Stimulated activated CD8-positive, alpha-beta memory T cell treated with anti-CD3 and anti-CD28 coated beads, Interleukin-12 subunit alpha, Interleukin-12 subunit beta, amount 100 ng/mL, for 24 hours (primary cell): Measurements from ENCODE around the gene COBL.

Experiments used
- DNase-seq: peaks from one replicate; pipeline ENCODE4 v3.0.0-alpha.2; 2020; ENCODE audit errors: extremely low read depth

COBL gene

DNA sequence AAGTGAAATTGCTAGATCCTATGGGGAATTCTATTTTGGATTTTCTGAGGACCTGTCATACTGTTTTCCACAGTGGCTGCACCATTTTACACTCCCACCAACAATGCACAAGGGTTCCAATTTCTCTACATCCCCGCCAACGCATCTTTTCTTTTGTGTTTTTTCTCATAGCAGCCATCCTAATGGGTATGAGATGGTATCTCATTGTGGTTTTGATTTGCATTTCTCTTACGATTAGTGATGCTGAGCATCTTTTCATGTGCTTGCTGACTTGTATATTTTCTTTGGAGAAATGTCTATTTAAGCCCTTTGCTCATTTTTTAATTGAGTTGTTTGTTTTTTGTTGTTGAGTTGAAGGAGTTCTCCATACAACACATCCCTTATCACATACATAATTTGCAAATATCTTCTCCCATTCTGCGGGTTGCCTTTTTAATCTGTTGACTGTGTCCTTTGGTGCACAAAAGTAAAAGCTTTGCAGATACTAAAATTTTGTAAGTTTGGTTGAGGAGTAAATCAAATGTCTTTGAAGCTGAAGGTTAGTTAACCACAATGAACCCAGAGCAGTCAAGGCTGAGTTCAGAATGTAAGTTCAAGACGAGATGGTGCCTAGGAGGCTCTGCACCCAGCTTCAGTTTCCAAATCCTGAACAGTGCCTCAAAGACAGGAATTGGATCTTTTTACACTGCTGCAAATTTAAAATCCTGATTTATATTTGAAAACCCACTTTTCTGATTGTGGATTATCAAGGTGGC, 195.4 kb downstream of the COBL start:
- DNase-seq = no peak

GRCh38 chr7:51118628-51119027, 198.0 kb downstream of the COBL start:
- no peak for DNase-seq

GRCh38 chr7:51114501-51114900, 202.1 kb downstream of the COBL start:
- no peak for DNase-seq

- no peak for DNase-seq
Measured at GRCh38 chr7:51113962-51114361, 202.6 kb downstream of the COBL start.

DNA sequence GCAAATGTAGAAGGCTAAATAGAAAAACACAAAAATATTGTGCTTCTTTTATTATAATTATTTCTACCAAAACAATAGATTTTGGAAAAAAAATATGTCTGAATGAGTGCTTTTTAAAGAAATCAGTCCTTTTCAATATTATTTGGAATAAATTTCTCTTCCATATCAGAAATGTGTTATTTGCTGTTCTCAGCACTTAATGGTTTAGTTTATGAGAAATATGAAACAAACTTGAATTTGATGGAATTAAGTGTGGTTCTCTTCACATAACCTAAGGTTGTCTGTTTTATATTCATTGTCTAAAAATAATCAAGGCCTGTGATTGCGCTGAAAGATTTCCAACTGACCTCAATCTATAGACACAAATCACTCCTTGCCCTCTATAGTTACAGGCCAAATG, 203.0 kb downstream of the COBL start:
- no peak for DNase-seq

GRCh38 chr7:51111241-51111940, 205.2 kb downstream of the COBL start:
- DNase-seq = no peak

- DNase-seq = no peak
Measured at GRCh38 chr7:51108134-51108533, 208.5 kb downstream of the COBL start.

GRCh38 chr7:51104278-51104677, 212.3 kb downstream of the COBL start:
- no peak for DNase-seq

- DNase-seq = no peak
Measured at GRCh38 chr7:51103718-51104117, 212.9 kb downstream of the COBL start.

- no peak for DNase-seq
Measured at GRCh38 chr7:51102828-51103227, 213.8 kb downstream of the COBL start.

DNA sequence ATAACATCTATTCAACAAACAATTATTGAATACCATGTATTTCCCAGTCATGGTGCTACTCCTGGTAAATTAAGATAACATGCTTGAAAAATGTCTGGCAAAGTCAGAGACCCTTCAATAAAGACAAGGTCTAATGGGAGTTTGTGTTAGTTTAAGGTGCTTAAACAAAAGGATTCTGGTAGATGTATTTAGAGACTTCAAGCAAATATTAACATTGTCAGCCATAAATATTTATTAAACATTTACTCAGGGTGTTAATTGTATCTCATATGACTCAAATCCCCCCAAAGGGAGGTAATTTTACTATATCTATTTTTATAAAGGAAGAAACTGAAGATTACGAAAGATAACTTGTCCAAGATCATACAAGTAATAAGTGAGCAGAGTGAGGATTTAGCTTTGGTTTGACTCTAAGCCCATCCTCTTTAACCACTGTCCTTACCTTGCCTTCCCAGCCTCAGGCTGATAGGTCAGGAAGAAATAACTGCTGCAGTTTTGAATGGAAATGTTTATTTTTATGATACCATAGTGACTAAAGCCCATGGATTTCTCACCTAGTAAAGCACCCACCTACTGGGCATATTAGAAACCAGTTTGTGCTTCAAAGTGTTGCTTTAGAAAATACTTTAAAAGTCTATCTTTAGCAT, 215.4 kb downstream of the COBL start:
- DNase-seq = no peak

DNA sequence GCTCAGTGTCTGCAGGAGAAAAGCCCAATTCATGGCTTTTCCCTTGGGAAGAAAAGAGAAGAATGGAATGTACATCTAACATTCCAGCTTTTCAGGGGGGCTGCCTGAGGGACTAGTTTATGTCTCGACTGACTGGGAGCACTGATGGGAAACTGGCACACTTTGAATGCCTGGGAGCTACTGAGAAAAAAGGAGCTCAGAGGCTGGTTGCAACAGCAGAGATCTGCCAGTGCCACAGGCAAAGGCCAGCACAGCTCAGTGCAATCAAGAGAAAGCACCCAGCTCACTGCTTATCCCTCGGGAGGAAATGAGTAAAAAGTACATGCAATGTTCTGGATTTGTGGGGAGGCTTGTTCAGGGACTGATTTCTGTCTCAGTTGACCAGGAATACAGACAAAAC, 226.2 kb downstream of the COBL start:
- DNase-seq = no peak

- no peak for DNase-seq
Measured at GRCh38 chr7:51085034-51085692, 231.4 kb downstream of the COBL start.

DNA sequence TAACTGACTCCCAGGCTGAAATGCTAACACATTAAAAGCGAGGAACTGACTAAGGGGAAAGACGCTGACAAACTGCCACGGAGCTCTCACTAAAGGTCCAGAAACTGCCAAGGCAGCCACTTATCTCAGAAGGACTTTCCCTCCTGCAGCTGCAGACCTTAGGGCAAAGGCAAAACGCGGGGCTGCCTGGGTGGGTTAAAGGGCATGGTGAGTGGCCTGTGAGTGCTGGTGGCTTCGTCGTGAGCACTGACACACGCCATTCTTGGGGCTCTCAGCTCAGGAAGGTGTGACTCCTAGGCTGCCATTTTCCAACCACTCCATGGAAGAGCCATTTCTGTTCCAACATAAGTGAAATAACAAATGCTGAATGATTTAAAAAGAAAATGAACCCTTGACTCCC, 232.5 kb downstream of the COBL start:
- DNase-seq = no peak

- DNase-seq = no peak
Measured at GRCh38 chr7:51082940-51083533, 233.6 kb downstream of the COBL start.

- DNase-seq = no peak
Measured at GRCh38 chr7:51082096-51082840, 234.3 kb downstream of the COBL start.

DNA sequence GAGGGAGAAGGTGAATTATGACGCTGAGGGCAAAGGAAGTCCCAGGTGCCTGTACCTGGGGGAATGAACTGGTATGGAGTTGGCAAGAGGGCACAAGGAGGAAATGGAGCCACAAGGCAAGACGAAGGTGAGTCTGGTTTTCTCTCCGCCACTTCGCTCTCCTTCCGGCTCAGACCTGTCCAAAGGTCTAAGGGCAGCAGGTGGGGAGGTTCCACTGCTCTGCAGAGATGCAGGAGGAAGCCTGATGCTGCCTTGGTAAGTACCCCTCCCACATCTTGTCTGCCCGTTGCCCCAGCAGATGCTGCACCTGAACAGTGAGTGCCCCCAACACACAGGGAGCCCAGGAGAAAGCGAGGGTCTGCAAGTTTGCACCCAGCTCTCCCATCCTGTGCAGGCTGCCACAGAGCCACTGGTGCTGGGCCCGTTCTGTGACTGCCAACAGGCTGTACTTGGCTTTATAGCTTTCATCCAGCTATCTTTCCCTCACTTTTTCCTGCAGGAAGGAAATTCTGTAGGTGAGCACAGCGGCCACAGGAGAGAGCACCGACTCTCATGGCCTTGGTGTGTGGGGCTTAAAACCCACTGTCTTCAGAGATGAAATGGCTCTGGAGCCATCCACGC, 235.2 kb downstream of the COBL start:
- DNase-seq = no peak

DNA sequence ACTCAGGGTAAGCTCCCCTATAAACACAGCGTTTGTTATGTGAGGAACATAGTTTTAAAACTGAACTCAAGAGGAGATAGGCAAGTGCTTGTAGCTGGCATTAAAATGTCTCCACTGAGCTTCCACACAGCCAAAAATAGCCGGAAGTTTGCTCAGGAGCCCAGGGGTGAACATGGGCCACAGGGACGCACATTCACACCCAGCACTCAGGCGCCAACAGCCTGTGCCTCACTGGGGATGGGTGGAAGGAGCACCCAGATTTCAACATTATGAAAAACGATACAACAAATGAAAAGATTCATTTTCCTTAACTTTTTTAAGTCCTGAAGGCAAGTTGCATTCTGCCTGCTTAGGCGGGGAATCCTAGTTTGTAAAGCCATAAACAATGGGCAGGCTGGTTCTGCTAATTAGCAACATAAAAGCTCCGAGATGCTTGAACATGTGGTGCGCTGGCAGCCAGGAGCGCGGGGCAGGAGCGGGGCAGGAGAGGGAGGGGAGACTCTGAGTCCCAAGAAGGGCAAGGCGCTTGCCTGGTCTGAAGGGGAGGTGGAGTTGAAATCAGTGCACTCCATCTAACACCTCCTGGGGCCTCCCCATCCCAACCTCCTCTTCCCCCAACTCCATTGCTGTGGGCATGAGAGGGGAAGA, 235.9 kb downstream of the COBL start:
- no peak for DNase-seq

DNA sequence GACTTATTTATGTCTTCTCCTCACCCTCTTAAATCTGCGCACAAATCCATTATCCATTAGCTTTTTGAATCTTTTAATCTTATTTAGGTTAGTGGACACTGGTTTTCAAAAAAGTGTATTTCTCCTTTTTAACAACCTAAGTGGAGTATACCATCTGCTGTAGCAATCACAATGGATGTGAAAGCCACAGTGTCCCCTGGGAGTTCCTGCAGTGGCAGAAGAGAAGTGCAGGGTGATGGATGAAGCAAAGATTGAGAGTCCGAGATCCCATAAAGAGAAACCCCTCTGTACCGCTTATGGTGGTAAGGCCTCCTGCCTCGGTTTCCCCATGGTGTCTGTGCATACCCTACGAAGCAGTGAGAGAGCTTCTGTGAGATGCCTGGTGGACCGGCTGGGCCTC, 236.4 kb downstream of the COBL start:
- DNase-seq = no peak

DNA sequence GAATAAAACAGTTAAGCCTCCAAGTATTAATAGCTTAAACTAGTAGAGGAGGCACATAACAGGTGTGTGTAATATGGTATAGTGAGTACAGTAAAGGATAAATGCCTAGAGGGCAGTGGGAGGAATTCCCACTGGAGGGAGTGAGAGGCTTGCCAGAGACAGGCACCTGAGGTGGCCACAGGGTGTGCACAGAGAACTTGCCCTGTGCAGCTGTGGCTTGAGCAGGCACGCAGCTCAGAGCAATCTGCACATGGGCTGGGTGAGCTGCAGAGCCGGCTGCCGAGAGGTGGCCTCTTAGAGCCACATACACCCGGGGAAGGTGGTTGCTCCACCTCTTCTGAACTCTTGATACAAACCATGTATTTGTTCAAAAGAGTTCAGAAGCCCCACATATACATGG, 237.1 kb downstream of the COBL start:
- no peak for DNase-seq
